K562 (cell line): ENCODE data around the gene APBB2. TPM values are rescaled to one million over a fixed set of nuclear protein-coding genes. Genes with fewer than 3 reads are reported as not detected.

Experiments used
- ELF2 ChIP-seq: fragments of 250-450 bp; sonication (Bioruptor Pico); IDR thresholded peaks from 2 replicates; pipeline ENCODE4 v1.5.0; 2021; ENCODE audit warnings: mild to moderate bottlenecking
- JUN ChIP-seq, 2 experiments: sonication (generic) in 1 of 2; formaldehyde crosslinking in 1 of 2; IDR thresholded peaks; 2 replicates each; pipeline versions ENCODE4 v1.6.1 to v1.8.0; 2012 to 2022; ENCODE audit warnings: borderline replicate concordance in 2 of 2, mild to moderate bottlenecking in 2 of 2, improper control_type of control experiment in 1 of 2, low read depth in 1 of 2, low read length in 1 of 2, missing genetic modification reagents in 1 of 2
- RBM17 ChIP-seq: fragments of 200-400 bp; formaldehyde crosslinking; IDR thresholded peaks from 2 replicates; pipeline ENCODE4 v1.6.1; 2017; ENCODE audit warnings: low read depth, mild to moderate bottlenecking, low read length, borderline replicate concordance
- SMARCC2 ChIP-seq: fragments of 450-650 bp; IDR thresholded peaks from 2 replicates; pipeline ENCODE4 v1.6.1; 2017; ENCODE audit warnings: antibody characterized with exemption, moderate library complexity, mild to moderate bottlenecking, low read depth
- ZNF232 ChIP-seq: sonication (generic); formaldehyde crosslinking; IDR thresholded peaks from 2 replicates; pipeline ENCODE4 v1.8.0; 2022; ENCODE audit warnings: mild to moderate bottlenecking, missing genetic modification reagents
- polyA plus RNA-seq, 8 experiments: library from polyadenylated mRNA; depleted of rRNA in 4 of 8; stranded (reverse) in 5 of 8; unstranded in 3 of 8; fragments of >200 nt; fragmentation: Nextera tagmentation in 2 of 8; fragmentation: Illumina TruSeq in 1 of 8; extraction: Ambion mirVana in 2 of 8; extraction: Trizol in 1 of 8; gene quantifications; 2 replicates each; pipeline versions ENCODE4 v1.2.1 to v1.2.3, GENCODE V29; 2011 to 2014; ENCODE audit warnings: inconsistent platforms in 1 of 8, missing spikeins in 1 of 8
- total RNA-seq, 7 experiments: library from RNA; depleted of rRNA in 6 of 7; stranded (reverse); fragments of >200 nt in 6 of 7; fragmentation: Illumina TruSeq in 2 of 7; extraction: Trizol in 2 of 7; gene quantifications; 2 replicates each; pipeline versions ENCODE4 v1.2.1 to v1.2.3, GENCODE V29; 2011 to 2021; ENCODE audit warnings: low replicate concordance in 1 of 7
- TF ChIP-seq, protein P1 (sequence below): fragments of 250-450 bp; sonication (Bioruptor Pico); IDR thresholded peaks from 2 replicates; pipeline ENCODE4 v1.4.0; 2020; ENCODE audit warnings: borderline replicate concordance
- TF ChIP-seq, protein P2 (sequence below): fragments of 250-450 bp; sonication (Bioruptor Pico); IDR thresholded peaks from 2 replicates; pipeline ENCODE4 v1.5.0; 2020; ENCODE audit warnings: mild to moderate bottlenecking
- TF ChIP-seq, protein P3 (sequence below): sonication (generic); formaldehyde crosslinking; IDR thresholded peaks from 2 replicates; pipeline ENCODE4 v1.8.0; 2022; ENCODE audit warnings: missing genetic modification reagents, mild to moderate bottlenecking, borderline replicate concordance

APBB2 gene
- total and polyA plus RNA-seq, 9 of the 15 experiments (the other 6 are each of a cell fraction or from before 2014, with no cell fraction given), result 0.08 to 2.1 (median 1.4) TPM

DNA sequence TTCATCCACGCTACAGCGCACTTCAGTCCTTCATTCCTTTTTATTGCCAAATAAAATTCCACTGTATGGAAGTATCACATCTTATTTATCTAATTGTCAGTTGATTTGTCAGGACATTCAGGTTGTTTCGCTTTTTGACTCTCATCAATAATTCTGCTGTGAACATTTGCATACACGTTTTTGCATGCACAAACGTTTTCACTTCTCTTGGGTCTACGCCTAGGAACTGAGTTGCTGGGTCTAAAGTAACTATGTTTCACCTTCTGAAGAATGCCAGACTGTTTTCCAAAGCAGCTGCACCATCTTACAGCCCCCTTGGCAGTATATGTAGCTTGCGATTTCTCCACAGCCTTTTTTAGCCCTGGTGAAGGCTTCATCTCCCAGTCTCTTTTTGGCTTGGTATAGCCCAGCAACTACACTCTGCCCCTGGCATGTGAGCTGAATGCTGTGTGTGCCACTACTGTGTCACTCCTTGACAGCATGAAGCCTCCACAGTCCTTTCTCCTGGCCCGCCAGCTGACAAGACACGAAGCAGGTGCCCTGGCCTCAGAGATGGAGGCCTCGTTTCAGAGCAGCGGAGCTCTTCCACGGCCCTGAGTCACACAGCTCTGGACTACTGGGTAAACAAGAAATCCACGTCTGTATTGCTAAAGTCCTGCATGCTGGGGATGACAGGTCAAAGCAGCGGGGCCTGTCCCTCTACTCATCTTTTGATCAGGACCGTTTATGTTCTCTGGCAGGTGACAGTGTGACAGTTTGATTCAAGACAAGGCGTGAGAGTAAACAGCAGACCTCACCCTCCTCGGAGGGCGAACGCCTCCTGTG, 389.1 kb downstream of the APBB2 start (continued):
- TF ChIP-seq, protein P1, sequence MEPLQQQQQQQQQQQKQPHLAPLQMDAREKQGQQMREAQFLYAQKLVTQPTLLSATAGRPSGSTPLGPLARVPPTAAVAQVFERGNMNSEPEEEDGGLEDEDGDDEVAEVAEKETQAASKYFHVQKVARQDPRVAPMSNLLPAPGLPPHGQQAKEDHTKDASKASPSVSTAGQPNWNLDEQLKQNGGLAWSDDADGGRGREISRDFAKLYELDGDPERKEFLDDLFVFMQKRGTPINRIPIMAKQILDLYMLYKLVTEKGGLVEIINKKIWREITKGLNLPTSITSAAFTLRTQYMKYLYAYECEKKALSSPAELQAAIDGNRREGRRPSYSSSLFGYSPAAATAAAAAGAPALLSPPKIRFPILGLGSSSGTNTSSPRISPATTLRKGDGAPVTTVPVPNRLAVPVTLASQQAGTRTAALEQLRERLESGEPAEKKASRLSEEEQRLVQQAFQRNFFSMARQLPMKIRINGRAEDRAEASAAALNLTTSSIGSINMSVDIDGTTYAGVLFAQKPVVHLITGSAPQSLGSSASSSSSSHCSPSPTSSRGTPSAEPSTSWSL (CRISPR knock-in tag), result no peak
- no peak for TF ChIP-seq JUN (IDR thresholded peaks at IDR 0.05; ENCODE audit: borderline replicate concordance, low read depth, low read length)
- no peak for TF ChIP-seq JUN (CRISPR knock-in tag; IDR thresholded peaks at IDR 0.05; ENCODE audit: borderline replicate concordance)
- no peak for TF ChIP-seq ELF2 (CRISPR knock-in tag)
- no peak for TF ChIP-seq ZNF232 (CRISPR knock-in tag)
- TF ChIP-seq RBM17, result no peak
- TF ChIP-seq SMARCC2, result no peak
- TF ChIP-seq, protein P2, sequence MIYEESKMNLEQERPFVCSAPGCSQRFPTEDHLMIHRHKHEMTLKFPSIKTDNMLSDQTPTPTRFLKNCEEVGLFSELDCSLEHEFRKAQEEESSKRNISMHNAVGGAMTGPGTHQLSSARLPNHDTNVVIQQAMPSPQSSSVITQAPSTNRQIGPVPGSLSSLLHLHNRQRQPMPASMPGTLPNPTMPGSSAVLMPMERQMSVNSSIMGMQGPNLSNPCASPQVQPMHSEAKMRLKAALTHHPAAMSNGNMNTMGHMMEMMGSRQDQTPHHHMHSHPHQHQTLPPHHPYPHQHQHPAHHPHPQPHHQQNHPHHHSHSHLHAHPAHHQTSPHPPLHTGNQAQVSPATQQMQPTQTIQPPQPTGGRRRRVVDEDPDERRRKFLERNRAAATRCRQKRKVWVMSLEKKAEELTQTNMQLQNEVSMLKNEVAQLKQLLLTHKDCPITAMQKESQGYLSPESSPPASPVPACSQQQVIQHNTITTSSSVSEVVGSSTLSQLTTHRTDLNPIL (CRISPR knock-in tag), result no peak
- TF ChIP-seq, protein P3, sequence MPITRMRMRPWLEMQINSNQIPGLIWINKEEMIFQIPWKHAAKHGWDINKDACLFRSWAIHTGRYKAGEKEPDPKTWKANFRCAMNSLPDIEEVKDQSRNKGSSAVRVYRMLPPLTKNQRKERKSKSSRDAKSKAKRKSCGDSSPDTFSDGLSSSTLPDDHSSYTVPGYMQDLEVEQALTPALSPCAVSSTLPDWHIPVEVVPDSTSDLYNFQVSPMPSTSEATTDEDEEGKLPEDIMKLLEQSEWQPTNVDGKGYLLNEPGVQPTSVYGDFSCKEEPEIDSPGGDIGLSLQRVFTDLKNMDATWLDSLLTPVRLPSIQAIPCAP (CRISPR knock-in tag), result no peak
- TF ChIP-seq, all 486 proteins: peak for 0
